Adipose tissue (tissue), 3 donors: ENCODE results near the gene PLAAT4. TPM values are rescaled to one million over a fixed set of nuclear protein-coding genes. Genes with fewer than 3 reads are reported as not detected.
"Not testable (repeated sequence)": the region's sequence is repeated elsewhere in the genome, so short reads cannot be mapped to it uniquely, and the experiment has no call there.

ENCODE experiments used
- H3K27ac ChIP-seq: one replicate; pipeline ENCODE4 v1.5.1; 2013; ENCODE audit warnings: low read depth, low read length
- WGBS, 3 donors: extraction: QIAGEN DNeasy Blood & Tissue Kit; methylation state at CpG; one replicate each; pipeline ENCODE4 v1.1.7; 2013; 5-methylcytosine and 5-hydroxymethylcytosine counted together
- polyA plus RNA-seq, 3 donors: library from polyadenylated mRNA; stranded (reverse); fragments of 200-250 nt; gene quantifications; one replicate each; pipeline ENCODE4 v1.2.3, GENCODE V29; 2013
- donor health status: healthy with polysubstance abuse.
- donor health status: Bipolar disorder and iron deficiency.
- donor health status: healthy.

PLAAT4 gene
- polyA plus RNA-seq, 3 donors, result 7.7 to 53.9 (median 20.1) TPM

GRCh38 chr11:63532799-63533475, 3.7 kb upstream of the PLAAT4 start:
- H3K27ac ChIP-seq, result no peak overlapping the region
- 78 to 81% (median 80%) methylated on average over 4 of the region's 4 CpGs for WGBS, 3 donors

- 62 to 79% (median 70%) methylated on average over 3 of the region's 3 CpGs for WGBS, 3 donors
- no peak overlapping the region for H3K27ac ChIP-seq
These were observed 2.5 kb upstream of the PLAAT4 start for GRCh38 chr11:63534076-63534475.

GRCh38 chr11:63534895-63535461, 1.6 kb upstream of the PLAAT4 start:
- 85 to 97% (median 87%) methylated on average over 5 of the region's 5 CpGs for WGBS, 3 donors
- H3K27ac ChIP-seq, result no peak overlapping the region

DNA sequence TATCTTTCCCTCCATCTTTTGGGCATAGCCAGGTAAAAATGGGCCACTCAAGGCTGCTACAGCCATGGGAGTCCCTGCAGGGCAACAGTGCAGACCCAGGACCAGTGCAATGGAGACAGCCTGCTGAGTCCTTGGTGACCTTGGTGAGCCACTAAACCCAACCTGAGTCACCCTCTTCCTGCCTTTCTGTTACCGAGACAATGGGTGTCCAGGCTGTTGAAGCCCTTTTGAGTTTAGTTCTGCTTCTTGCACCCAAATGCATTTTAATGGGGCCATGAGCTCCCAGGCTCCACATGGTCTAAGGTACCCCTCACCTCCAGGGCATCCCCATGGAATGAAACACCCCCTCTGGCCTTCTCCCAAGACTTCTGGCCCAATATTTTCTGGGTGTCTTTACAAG, 874 bp upstream of the PLAAT4 start:
- 70 to 94% (median 73%) methylated on average over 1 of the region's 1 CpG for WGBS, 3 donors

GRCh38 chr11:63537293-63538101, 889 bp downstream of the PLAAT4 start:
- WGBS, 3 donors, result 18 to 31% (median 21%) methylated on average over 7 to 8 of the region's 8 CpGs
- peak overlapping the region; percentile 55 for H3K27ac ChIP-seq

More for the DNA sequence above, 874 bp upstream of the PLAAT4 start:
- no peak overlapping the region for H3K27ac ChIP-seq

DNA sequence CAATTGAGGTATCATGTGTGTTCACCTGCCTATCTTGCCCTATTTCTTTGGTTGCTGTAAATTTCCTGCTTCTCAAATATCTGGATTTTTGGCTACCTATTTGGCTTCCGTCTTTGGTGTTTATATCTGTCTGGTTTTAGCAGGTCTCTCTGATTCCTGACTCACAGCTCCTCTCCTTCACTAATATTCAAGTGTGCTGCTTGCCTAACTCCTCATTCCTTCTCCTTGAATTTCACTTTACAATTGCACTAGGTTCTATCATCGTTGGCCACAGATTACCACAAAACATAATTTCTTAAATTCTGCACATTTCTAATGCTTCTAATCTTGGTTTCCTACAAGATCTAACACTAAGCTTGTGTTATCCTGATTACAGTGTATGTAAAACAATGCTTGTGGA, 5.9 kb downstream of the PLAAT4 start:
- 66 to 83% (median 75%) methylated on average over 2 of the region's 2 CpGs for WGBS, 3 donors

DNA sequence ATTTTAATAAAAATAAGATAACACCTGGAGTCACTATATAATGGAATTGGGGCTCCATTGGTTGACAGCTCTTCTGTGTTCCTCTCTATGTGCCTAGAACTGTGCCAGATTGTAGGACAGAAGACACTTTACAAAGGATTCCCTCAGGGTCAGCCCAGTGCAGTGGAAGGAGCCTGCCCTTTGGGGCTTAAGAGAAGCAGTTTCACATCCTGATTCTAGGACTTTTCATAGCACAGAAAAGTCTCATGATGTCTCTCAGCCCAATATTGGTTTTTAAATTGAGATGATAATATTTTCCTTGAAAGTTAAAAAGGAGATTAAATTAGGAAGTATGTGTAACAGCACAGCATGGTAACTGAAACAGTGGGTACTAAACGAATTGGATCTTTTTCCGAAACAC, 7.1 kb downstream of the PLAAT4 start:
- 79 to 93% (median 92%) methylated on average over 2 of the region's 2 CpGs for WGBS, 3 donors
- H3K27ac ChIP-seq, result no peak overlapping the region

More for the DNA sequence above, 5.9 kb downstream of the PLAAT4 start:
- not testable (repeated sequence) for H3K27ac ChIP-seq

DNA sequence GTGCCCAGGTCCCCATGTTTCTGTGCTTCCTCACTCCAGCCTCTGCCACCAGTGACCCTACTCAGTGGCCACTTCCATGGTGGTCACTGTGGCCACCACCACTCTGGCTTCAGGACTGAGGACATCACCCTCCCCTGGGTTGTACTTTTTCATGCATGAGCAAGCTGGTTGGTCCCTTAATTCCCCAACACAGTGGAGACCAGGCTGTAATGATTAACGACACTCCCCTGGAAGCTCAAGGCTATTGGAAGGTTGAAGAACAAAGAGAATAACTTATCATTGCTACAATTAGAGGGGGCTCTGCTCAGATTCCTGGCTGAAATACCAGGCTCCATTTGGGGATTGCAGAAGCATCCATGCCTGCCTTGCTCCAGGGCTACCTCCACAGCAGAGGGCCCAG, 10.5 kb downstream of the PLAAT4 start:
- 60 to 96% (median 91%) methylated on average over 1 of the region's 1 CpG for WGBS, 3 donors
- H3K27ac ChIP-seq, result no peak overlapping the region

GRCh38 chr11:63548178-63548577, 11.6 kb downstream of the PLAAT4 start:
- no peak overlapping the region for H3K27ac ChIP-seq
- 76 to 85% (median 79%) methylated on average over 4 of the region's 4 CpGs for WGBS, 3 donors

DNA sequence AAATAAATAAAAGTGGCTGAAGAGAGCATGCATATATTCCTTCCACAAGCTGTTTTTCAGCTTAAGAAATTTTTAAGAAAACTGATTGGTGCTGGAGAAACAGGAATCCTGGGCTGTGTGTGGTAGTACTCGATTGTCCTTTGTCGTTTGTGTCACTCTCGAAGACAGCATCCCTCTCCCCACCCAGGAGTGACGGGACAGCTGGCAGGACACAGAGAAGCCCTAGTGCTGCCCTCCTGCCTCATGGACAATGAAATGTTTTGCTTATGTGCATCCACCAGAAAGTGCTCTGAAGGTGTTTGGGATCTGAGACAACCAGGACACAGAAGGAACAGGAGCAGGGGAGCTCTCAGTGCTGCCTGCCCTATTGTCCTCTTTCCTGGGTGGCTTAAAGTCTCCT, 12.8 kb downstream of the PLAAT4 start:
- H3K27ac ChIP-seq, result no peak overlapping the region
- WGBS, 3 donors, result 92 to 96% (median 94%) methylated on average over 4 of the region's 4 CpGs

GRCh38 chr11:63550156-63550700, 13.6 kb downstream of the PLAAT4 start:
- H3K27ac ChIP-seq, result not testable (repeated sequence)
- WGBS, 3 donors, result 91 to 95% (median 95%) methylated on average over 22 to 30 of the region's 31 CpGs

- no peak overlapping the region for H3K27ac ChIP-seq
- 62 to 87% (median 72%) methylated on average over 27 of the region's 27 CpGs for WGBS, 3 donors
These were observed 14.7 kb downstream of the PLAAT4 start for GRCh38 chr11:63551091-63551888.

DNA sequence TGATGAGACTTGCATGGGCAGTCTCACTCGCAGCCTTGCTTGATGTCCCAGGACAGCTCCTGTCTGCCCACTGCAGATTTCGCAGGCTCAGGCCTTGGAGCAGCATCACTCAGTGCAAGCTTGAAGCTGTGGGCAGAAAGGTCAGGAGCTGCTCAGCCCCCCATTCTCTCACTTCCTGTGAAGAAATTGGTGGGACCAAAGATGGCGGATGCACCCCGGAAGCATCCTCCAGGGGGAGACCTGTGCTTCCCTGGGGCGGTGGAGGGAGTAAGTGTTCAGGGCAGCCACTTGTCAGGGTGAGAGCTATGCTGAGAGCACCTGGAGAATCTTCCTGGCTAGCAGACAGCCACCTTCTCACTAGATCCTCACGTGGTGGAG, 15.3 kb downstream of the PLAAT4 start:
- 79 to 89% (median 80%) methylated on average over 6 of the region's 6 CpGs for WGBS, 3 donors
- H3K27ac ChIP-seq, result no peak overlapping the region

DNA sequence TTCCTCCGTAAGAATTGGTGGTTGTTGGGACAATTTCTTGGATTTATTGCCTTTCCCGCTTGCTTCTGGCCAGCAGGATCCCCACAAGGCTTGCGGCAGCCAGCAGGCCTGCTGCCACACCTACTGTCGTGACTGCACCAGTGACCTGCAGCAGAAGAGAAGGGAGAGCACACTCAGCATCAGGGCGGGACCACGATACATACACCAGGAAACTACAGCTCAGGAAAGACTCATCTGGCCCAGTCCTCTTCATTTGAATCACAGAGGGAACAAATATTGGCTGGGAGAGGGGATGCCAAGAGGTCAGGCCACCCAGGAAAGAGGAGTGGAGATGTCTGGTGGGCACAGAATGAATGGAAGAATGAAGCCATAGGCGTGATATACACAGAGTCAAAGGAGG, 16.3 kb downstream of the PLAAT4 start:
- H3K27ac ChIP-seq, result no peak overlapping the region
- 77 to 84% (median 79%) methylated on average over 7 of the region's 7 CpGs for WGBS, 3 donors

DNA sequence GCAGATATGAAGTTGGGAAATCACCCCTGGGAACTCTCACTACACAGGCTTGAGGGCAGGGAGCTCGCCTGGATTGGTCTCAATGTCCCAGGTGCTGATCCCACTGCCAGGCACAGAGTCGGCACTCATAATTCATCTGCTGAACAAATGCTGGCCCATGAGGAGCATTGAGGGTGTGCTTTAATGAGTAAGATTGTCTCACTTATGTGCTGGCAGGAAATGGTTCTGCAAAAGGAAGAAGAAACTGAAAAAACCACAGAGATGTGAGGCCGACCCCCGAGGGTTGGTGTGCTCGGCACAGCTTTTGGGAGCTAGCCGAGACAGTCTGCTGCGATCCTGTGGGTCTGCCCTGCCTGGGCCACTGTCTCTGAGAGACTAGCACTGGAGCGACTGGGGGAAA, 17.2 kb downstream of the PLAAT4 start:
- H3K27ac ChIP-seq, result no peak overlapping the region
- WGBS, 3 donors, result 37 to 67% (median 40%) methylated on average over 8 of the region's 8 CpGs

DNA sequence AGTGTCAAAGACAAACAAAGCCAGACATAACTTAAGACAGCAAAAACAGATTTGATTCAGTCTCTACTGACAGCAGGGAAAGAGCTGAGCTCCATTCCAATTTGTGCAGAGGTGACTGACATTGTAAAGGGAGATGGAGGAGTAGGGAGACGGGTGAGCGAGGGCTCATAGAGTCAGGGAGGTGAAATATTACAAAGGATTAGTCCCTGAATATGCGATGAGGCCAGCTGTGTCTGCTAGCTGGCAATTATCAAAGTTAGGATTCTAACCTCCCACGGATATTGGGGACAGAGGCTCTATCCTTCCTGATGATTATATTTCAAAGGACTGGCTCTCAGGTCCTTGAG, 18.2 kb downstream of the PLAAT4 start:
- H3K27ac ChIP-seq, result no peak overlapping the region
- 77 to 83% (median 77%) methylated on average over 4 of the region's 4 CpGs for WGBS, 3 donors

- 73 to 77% (median 77%) methylated on average over 7 of the region's 7 CpGs for WGBS, 3 donors
- H3K27ac ChIP-seq, result no peak overlapping the region
These were observed 19.9 kb downstream of the PLAAT4 start for GRCh38 chr11:63556404-63557013.

DNA sequence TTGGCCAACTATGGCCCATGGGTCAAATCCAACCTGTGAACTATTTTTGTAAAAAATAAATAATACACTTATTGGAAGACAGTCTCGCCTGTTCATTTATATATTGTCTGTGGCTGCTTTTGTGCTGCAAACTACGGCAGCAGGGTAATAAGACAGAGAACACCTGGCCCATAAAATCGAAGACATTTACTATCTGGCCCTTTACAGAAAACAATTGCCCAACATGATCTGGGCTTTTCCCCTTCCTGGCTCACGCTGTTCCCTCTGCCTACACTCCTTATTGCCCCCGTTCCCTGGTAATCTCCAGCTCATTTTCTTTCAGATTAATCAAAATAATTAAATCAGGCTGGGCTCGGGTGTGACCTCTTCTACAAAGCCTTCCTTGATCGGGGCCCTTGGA, 21.0 kb downstream of the PLAAT4 start:
- H3K27ac ChIP-seq, result no peak overlapping the region
- 74 to 88% (median 78%) methylated on average over 7 of the region's 7 CpGs for WGBS, 3 donors
